Measurements from ENCODE around the gene ACAA1. TPM values are rescaled to one million over a fixed set of nuclear protein-coding genes. Genes with fewer than 3 reads are reported as not detected.
"Not testable (repeated sequence)": the region's sequence is repeated elsewhere in the genome, so short reads cannot be mapped to it uniquely, and the experiment has no call there.

The ACAA1 gene, protein sequence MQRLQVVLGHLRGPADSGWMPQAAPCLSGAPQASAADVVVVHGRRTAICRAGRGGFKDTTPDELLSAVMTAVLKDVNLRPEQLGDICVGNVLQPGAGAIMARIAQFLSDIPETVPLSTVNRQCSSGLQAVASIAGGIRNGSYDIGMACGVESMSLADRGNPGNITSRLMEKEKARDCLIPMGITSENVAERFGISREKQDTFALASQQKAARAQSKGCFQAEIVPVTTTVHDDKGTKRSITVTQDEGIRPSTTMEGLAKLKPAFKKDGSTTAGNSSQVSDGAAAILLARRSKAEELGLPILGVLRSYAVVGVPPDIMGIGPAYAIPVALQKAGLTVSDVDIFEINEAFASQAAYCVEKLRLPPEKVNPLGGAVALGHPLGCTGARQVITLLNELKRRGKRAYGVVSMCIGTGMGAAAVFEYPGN
- 17.7 and 18.1 TPM in 2 replicates for total RNA-seq (2014; rRNA removed; shearing (Covaris generic))

DNA sequence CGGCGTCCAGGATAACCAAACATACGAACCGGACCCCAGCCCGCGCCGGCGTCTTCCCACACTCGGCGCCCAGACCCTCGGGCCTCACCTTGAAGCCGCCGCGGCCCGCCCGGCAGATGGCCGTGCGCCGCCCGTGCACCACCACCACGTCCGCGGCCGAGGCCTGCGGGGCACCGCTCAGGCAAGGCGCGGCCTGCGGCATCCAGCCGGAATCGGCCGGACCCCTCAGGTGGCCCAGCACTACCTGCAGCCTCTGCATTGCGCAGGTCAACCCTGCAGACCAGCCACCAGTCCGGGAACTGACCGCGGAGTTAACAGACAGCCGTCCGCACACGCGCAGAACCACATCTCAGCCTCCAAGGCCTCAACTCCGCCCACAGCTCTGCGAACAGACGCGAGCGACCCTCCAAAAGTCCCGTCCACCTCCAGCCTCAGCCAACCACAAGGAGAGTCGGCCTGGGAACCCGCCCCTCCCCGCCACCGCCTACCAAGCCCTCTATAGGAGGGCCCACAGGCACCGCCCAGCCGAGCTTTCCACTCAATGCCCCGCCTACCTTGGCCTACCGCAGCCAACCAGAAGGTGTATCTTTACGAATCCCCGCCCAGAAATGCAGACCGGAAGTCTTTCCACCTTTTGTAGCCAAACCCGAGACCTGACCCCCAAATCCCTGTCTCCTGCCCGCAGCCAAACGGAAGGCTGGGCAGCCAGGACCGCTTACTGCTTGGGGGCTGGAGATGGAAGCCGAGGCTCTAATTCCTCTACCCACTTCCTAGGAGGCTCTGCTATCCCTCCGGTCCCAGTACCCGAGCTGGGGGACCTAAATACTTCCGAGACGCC, at the start of gene ACAA1:
ACAA1 (minus strand) TSS at position 351 of the 838 bp plus-strand sequence; CDS start at position 259, 92 bp downstream.
- DNase-seq (ENCODE audit: low spot score): peak; percentile 99

- no peak for DNase-seq (ENCODE audit: low spot score)
Observed at GRCh38 chr3:38177181-38177580, 40.3 kb upstream of the ACAA1 start.

- no peak for DNase-seq (ENCODE audit: low spot score)
Observed at GRCh38 chr3:38173834-38174418, 37.0 kb upstream of the ACAA1 start.

- DNase-seq (ENCODE audit: low spot score): no peak
Observed at GRCh38 chr3:38171622-38172021, 34.7 kb upstream of the ACAA1 start.

DNA sequence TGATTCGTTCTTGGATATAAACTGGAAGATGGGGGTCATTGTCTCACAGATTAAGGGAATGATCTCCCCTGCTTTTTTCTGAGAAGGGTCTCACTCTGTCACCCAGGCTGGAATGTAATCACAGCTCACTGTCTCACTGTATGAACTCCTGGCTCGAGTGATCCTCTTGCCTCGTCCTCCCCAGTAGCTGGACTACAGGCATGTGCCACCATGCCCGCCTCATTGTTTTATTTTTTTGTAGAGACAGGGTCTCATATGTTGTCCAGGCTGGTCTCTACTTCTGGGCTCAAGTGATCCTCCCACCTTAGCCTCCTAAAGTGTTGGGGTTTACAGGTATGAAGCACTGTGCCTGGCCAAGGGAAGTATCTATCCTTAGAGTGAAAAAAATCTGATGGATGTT, 33.8 kb upstream of the ACAA1 start:
- no peak for DNase-seq (ENCODE audit: low spot score)

- no peak for DNase-seq (ENCODE audit: low spot score)
Observed at GRCh38 chr3:38169027-38169317, 32.0 kb upstream of the ACAA1 start.

GRCh38 chr3:38168151-38169026, 31.5 kb upstream of the ACAA1 start:
- peak; percentile 56 for DNase-seq (ENCODE audit: low spot score)

GRCh38 chr3:38167591-38167990, 30.7 kb upstream of the ACAA1 start:
- no peak for DNase-seq (ENCODE audit: low spot score)

- no peak for DNase-seq (ENCODE audit: low spot score)
Observed at GRCh38 chr3:38165722-38166387, 28.9 kb upstream of the ACAA1 start.

GRCh38 chr3:38164952-38165721, 28.2 kb upstream of the ACAA1 start, which contains the start of gene OXSR1:
Gene OXSR1, plus strand, starts transcription at chr3:38165537. Its CDS starts 340 bp downstream, at chr3:38165877.
- DNase-seq (ENCODE audit: low spot score): peak; percentile 100

DNA sequence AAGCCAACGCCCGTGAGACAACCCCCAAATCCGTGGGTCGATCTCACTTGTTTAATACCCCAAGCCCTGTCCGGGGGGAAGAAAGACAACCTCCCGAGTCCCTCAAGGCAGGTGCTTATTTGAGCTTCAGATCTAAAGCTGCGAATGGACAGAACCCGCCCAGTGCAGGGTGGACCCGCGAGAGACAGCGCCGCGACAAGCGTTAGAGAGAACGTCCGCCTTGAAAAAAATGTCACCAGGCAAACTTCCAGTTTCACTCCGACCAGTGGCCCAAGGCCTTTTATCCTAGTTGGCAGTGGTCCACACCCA, 27.7 kb upstream of the ACAA1 start:
- no peak for DNase-seq (ENCODE audit: low spot score)

DNA sequence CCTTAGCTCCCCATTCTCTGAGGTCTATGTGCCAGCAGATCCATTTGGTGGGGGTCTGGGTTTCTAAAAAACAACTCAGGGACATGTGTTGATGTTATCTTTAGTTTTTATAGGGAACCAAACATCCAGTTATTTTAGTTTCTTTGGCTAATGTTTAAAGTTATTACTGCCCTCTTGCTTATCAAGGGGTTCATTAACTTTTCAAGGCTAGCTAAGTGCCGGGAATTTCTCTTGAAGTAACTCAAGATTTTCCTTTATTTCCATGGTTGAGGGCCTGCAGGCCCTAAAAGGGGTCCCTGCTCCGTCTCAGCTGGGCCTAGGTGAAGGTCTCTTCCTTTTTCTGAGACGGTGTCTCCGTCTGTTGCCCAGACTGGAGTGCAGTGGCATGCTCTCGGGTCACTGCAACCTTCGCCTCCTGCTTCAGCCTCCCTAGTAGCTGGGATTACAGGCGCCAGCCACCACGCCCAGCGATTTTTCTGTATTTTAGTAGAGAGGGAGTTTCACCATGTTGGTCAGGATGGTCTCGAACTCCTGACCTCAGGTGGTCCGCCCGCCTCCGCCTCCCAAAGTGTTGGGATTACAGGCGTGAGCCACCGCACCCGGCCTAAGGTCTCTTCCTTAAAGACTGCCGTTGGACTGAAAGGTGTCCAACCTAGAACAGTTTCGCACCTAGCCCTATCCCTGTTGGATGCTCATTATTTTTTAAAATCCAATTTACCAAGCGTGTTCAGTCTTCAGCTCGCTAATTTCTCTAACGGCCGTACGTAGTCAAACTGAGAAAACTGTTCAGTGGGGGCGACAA, 27.1 kb upstream of the ACAA1 start:
- no peak for DNase-seq (ENCODE audit: low spot score)

DNA sequence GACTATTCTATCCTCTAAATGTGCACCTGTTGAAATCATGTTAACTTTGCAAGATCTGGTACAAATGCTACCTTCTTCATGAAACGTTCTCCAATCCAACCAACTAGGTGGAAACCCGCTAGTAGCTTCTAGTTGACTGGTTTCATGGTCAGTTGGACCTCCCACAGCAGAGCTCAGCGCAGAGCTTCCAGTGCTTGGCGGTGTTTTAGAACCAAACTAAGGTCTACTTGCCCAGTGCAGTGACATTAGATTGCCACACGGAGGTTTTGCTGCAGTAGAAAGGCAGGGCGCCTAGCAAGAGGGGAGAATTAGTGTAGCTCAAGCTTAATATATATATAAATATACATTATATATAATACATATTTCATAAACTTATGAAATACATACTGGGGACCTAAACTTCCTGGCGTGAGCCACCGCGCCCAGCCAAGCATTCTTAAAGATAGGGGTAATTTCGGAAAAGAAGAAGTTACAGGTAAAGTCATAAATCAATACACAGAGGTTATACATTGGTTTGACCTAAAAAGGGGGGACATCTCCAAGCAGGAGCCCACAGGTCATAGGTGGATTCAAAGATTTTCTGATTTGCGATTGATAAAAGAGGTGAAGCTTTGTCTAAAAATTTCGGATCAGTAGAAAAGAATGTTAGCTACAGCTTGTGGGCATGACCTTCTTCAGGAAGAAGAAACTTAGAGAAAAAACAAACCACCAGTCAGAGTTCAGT, 26.4 kb upstream of the ACAA1 start:
- no peak for DNase-seq (ENCODE audit: low spot score)

DNA sequence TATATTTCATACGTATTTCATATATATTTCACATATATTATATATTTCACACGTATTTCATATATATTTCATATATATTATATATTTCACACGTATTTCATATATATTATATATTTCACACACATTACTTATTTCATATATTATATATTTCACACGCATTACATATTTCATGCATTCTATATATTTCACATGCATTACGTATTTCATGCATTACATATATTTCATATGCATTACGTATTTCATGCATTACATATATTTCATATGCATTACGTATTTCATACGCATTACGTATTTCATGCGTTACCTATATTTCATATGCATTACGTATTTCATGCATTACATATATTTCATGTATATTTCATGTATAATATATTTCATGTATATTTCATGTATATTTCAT, 23.8 kb upstream of the ACAA1 start:
- DNase-seq (ENCODE audit: low spot score): not testable (repeated sequence)

DNA sequence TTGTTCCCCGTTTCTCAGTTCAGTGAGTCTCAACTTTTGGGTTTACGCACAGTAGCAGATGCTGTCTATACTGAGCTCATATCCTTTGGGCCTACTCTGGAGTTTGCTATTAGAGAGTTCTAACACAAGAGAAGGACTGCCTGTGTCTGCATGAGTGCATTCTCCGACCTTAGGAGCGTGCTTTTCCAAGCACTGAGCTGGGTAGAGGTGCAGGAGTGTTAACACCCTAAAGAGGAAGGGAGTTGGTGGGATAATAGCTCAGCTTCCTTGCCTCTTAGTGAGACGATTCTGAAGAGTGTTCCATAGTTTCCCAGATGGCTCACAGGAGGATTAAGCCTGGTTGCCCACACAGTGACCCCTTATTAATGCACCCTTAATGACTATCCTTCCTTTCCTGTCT, 21.5 kb upstream of the ACAA1 start:
- DNase-seq (ENCODE audit: low spot score): no peak

- DNase-seq (ENCODE audit: low spot score): peak; percentile 54
Observed at GRCh38 chr3:38157595-38157994, 20.7 kb upstream of the ACAA1 start.

GRCh38 chr3:38157117-38157516, 20.2 kb upstream of the ACAA1 start:
- DNase-seq (ENCODE audit: low spot score): no peak

DNA sequence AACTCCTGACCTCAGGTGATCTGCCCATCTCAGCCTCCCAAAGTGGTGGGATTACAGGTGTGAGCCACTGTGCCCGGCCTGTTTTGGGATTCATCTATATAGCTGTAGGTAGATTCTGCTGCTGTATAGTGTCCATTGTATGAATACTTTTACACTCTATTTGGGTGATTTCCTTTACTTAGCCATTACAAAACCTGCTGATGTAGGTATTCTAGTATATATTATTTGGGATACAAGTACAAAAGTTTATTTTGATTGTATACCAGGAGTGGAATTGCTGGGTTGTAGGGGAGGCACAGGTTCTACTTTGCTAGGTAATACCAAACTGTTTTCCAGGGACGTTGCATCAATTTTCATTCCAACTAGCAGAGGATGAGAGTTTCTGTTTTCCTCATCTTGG, 18.9 kb upstream of the ACAA1 start:
- DNase-seq (ENCODE audit: low spot score): no peak

Data from A172 (cell line).